ENCODE measurements around the gene POMT1. TPM values are rescaled to one million over a fixed set of nuclear protein-coding genes. Genes with fewer than 3 reads are reported as not detected.
A peak's percentile ranks its signal among the peaks of the same experiment; 100 is the strongest.

Gene POMT1
- polyA plus RNA-seq, 1 donor from 2014 or later = 5.1 TPM

GRCh38 chr9:131522257-131523085 is 19.8 kb downstream of the POMT1 start:
- no peak overlapping the region for H3K4me3 Mint-ChIP-seq
- no peaks in the 10 kb centered on the region for H3K9me3 Mint-ChIP-seq
- peaks cover 9% of the 10 kb centered on the region for H3K36me3 Mint-ChIP-seq
- H3K4me1 Mint-ChIP-seq = peaks cover 0 to 3% (median 0%) of the 10 kb centered on the region in 3 donors
- H3K27me3 Mint-ChIP-seq = no peaks in the 10 kb centered on the region
- H3K27ac Mint-ChIP-seq = peak overlapping the region in 2 of 3 donors; percentile 67 to 82

- Mint-ChIP-seq H3K4me3 (no peak overlapping the region), H3K4me1 (peaks cover 0 to 3% (median 0%) of the 10 kb centered on the region in 3 donors), H3K36me3 (peaks cover 5% of the 10 kb centered on the region), H3K9me3 (no peaks in the 10 kb centered on the region), H3K27me3 (no peaks in the 10 kb centered on the region), H3K27ac (peak overlapping the region in 2 of 3 donors; percentile 67 to 82)
Observed at GRCh38 chr9:131523086-131523388, 20.3 kb downstream of the POMT1 start.

GRCh38 chr9:131523451-131524435 is 21.0 kb downstream of the POMT1 start:
- no peaks in the 10 kb centered on the region for H3K9me3 Mint-ChIP-seq
- no peaks in the 10 kb centered on the region for H3K27me3 Mint-ChIP-seq
- peaks cover 0 to 3% (median 2%) of the 10 kb centered on the region in 3 donors for H3K4me1 Mint-ChIP-seq
- peak overlapping the region in 1 of 4 donors; percentile 62 for H3K4me3 Mint-ChIP-seq
- peaks cover 5% of the 10 kb centered on the region for H3K36me3 Mint-ChIP-seq
- H3K27ac Mint-ChIP-seq = peak overlapping the region in 1 of 3 donors; percentile 82

GRCh38 chr9:131524665-131525315 is 22.1 kb downstream of the POMT1 start:
- Mint-ChIP-seq H3K4me1 (peaks cover 0 to 3% (median 2%) of the 10 kb centered on the region in 3 donors), H3K27ac (peak overlapping the region in 1 of 3 donors; percentile 46), H3K27me3 (no peaks in the 10 kb centered on the region), H3K9me3 (no peaks in the 10 kb centered on the region), H3K36me3 (peaks cover 5% of the 10 kb centered on the region), H3K4me3 (peak overlapping the region in 1 of 4 donors; percentile 62)

- Mint-ChIP-seq H3K9me3 (no peaks in the 10 kb centered on the region), H3K36me3 (peaks cover 5% of the 10 kb centered on the region), H3K4me3 (peak overlapping the region in 3 of 4 donors; percentile 7 to 74 (median 35)), H3K4me1 (peaks cover 0 to 6% (median 3%) of the 10 kb centered on the region in 3 donors), H3K27me3 (no peaks in the 10 kb centered on the region), H3K27ac (no peak overlapping the region)
Observed at GRCh38 chr9:131525643-131526565, 23.2 kb downstream of the POMT1 start.

- Mint-ChIP-seq H3K36me3 (peaks cover 5% of the 10 kb centered on the region), H3K4me1 (peaks cover 0 to 6% (median 6%) of the 10 kb centered on the region in 3 donors), H3K9me3 (no peaks in the 10 kb centered on the region), H3K4me3 (peak overlapping the region; percentile 34 to 84 (median 66)), H3K27ac (no peak overlapping the region), H3K27me3 (no peaks in the 10 kb centered on the region)
Observed at GRCh38 chr9:131528186-131528585, 25.5 kb downstream of the POMT1 start.

- peaks cover 5% of the 10 kb centered on the region for H3K36me3 Mint-ChIP-seq
- peak overlapping the region in 1 of 3 donors; percentile 56 for H3K27ac Mint-ChIP-seq
- no peaks in the 10 kb centered on the region for H3K27me3 Mint-ChIP-seq
- peak overlapping the region in 2 of 4 donors; percentile 68 to 84 for H3K4me3 Mint-ChIP-seq
- no peaks in the 10 kb centered on the region for H3K9me3 Mint-ChIP-seq
- peaks cover 0 to 6% (median 6%) of the 10 kb centered on the region in 3 donors for H3K4me1 Mint-ChIP-seq
Observed at GRCh38 chr9:131528886-131529505, 26.3 kb downstream of the POMT1 start.

- H3K36me3 Mint-ChIP-seq = no peaks in the 10 kb centered on the region
- H3K4me3 Mint-ChIP-seq = peak overlapping the region; percentile 53 to 88 (median 83)
- H3K27ac Mint-ChIP-seq = peak overlapping the region in 2 of 3 donors; percentile 56 to 87
- H3K4me1 Mint-ChIP-seq = peaks cover 5 to 10% (median 9%) of the 10 kb centered on the region in 3 donors
- no peaks in the 10 kb centered on the region for H3K9me3 Mint-ChIP-seq
- H3K27me3 Mint-ChIP-seq = no peaks in the 10 kb centered on the region
Observed at GRCh38 chr9:131529597-131530545, 27.2 kb downstream of the POMT1 start.

- H3K27me3 Mint-ChIP-seq = no peaks in the 10 kb centered on the region
Observed at GRCh38 chr9:131530546-131530919, 27.8 kb downstream of the POMT1 start.

GRCh38 chr9:131530920-131531832 is 28.5 kb downstream of the POMT1 start, which contains the start of gene UCK1:
TSS of gene UCK1 (minus strand) at chr9:131531263. CDS start at chr9:131531174, 89 bp downstream.
- Mint-ChIP-seq H3K27ac (peak within 1 kb of the TSS in 2 of 3 donors; percentile 56 to 87), H3K27me3 (no peaks in the 10 kb centered on the region), H3K9me3 (no peaks in the 10 kb centered on the region), H3K4me3 (peak within 1 kb of the TSS; percentile 38 to 88 (median 83)), H3K4me1 (peaks cover 5 to 10% (median 9%) of the 10 kb centered on the region in 3 donors), H3K36me3 (no peaks in the 10 kb centered on the region)

More at GRCh38 chr9:131530546-131530919, 27.8 kb downstream of the POMT1 start:
- Mint-ChIP-seq H3K9me3 (no peaks in the 10 kb centered on the region), H3K4me1 (peaks cover 5 to 10% (median 9%) of the 10 kb centered on the region in 3 donors), H3K27ac (peak overlapping the region in 1 of 3 donors; percentile 87), H3K36me3 (no peaks in the 10 kb centered on the region), H3K4me3 (peak overlapping the region in 3 of 4 donors; percentile 79 to 88 (median 87))

- H3K27ac Mint-ChIP-seq = no peak overlapping the region
- H3K4me3 Mint-ChIP-seq = peak overlapping the region in 3 of 4 donors; percentile 32 to 68 (median 54)
- no peaks in the 10 kb centered on the region for H3K27me3 Mint-ChIP-seq
- H3K36me3 Mint-ChIP-seq = no peaks in the 10 kb centered on the region
- peaks cover 5 to 9% (median 7%) of the 10 kb centered on the region in 3 donors for H3K4me1 Mint-ChIP-seq
- no peaks in the 10 kb centered on the region for H3K9me3 Mint-ChIP-seq
Observed at GRCh38 chr9:131534721-131535237, 32.1 kb downstream of the POMT1 start.

All from IgD-negative memory B cell (primary cell).